ENCODE data around the gene AKT3. TPM values are rescaled to one million over a fixed set of nuclear protein-coding genes. Genes with fewer than 3 reads are reported as not detected.

AKT3 gene
- total and polyA plus RNA-seq, 2 of the 8 experiments (the other 6 are each of a cell fraction or from before 2014, with no cell fraction given), result 6.0 to 36.4 TPM

DNA sequence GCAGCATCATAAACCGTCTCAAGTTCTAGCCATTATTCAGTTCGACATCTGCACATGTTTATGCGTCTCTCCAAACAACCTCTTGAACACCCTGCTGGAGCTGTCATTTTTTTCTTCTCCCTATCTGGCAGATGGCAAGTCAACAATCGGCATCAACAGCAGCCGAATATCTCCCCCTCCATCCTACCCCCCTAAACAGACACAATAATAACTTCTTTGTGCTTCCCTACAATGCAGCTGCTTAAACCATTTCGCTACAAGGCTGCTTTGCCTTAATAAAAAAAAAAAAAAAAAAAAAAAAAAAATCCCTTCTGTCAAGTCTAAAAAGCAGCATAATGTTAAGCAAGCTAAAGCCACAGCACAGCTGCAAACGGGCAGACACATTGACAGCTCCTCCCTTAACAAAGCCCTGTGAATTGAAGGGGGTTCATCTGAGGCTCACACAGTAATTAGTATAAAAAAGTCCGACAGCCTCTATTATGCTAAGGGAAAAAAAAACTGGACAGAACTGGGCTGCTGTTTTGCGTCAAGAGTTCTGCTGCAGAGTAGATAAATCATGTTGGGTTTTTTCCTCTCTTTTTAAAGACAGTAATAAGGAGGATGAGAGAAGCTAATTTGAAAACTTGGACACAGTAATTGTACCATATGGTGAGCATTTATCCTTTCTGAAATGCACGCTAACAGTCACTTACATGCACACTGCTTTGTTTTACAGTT is 136.4 kb downstream of the AKT3 start (continued):
- TF ChIP-seq SIN3A (conservative IDR thresholded peaks at IDR 0.05 in 1 of 2, IDR thresholded peaks at IDR 0.05 in 1 of 2; ENCODE audit: low read depth in 1 of 2, low read length in 2 of 2), result no peak

All from H1 (cell line).